Ovary (tissue), 9 donors: ENCODE measurements around the gene DHRS3. TPM values are rescaled to one million over a fixed set of nuclear protein-coding genes. Genes with fewer than 3 reads are reported as not detected.
A peak's percentile ranks its signal among the peaks of the same experiment; 100 is the strongest.

Experiments
- DNase-seq, 5 donors: peaks; one replicate each; pipeline ENCODE4 v3.0.0-alpha.2; 2019 to 2020
- H3K27ac ChIP-seq, 2 donors: fragments of 200-600 bp; one replicate each; pipeline versions ENCODE4 v1.5.1 to v1.8.0; 2019 to 2022
- H3K27me3 ChIP-seq: fragments of 200-600 bp; one replicate; pipeline ENCODE4 v1.8.0; 2022
- H3K36me3 ChIP-seq: fragments of 200-600 bp; sonication (generic); one replicate; pipeline ENCODE4 v1.5.1; 2019
- H3K4me1 ChIP-seq: one replicate; pipeline ENCODE4 v1.8.1; 2013; ENCODE audit warnings: mild to moderate bottlenecking, moderate library complexity; ENCODE audit not compliant: insufficient read depth
- H3K4me3 ChIP-seq: fragments of 200-600 bp; sonication (generic); one replicate; pipeline ENCODE4 v1.5.1; 2017
- H3K9me3 ChIP-seq, 2 donors: fragments of 200-600 bp in 1 of 2; sonication (generic) in 1 of 2; one replicate each; pipeline versions ENCODE4 v1.5.1 to v1.8.1; 2013 to 2019; ENCODE audit warnings: mild to moderate bottlenecking in 1 of 2, moderate library complexity in 1 of 2
- CTCF ChIP-seq, 3 donors: fragments of 450-650 bp in 2 of 3; fragments of 200-600 bp in 1 of 3; IDR thresholded peaks; one replicate each; pipeline versions ENCODE4 v1.5.1 to v1.8.0; 2016 to 2022; ENCODE audit warnings: antibody characterized with exemption in 3 of 3, mild to moderate bottlenecking in 1 of 3
- EP300 ChIP-seq: sonication (generic); formaldehyde crosslinking; IDR thresholded peaks from one replicate; pipeline ENCODE4 v1.6.1; 2017; ENCODE audit warnings: antibody characterized with exemption
- POLR2A ChIP-seq: fragments of 450-650 bp; IDR thresholded peaks from one replicate; pipeline ENCODE4 v1.6.1; 2017; ENCODE audit warnings: antibody characterized with exemption, mild to moderate bottlenecking, moderate library complexity
- WGBS, 3 donors: extraction: QIAGEN DNeasy Blood & Tissue Kit in 1 of 3; methylation state at CpG; one replicate each; pipeline versions ENCODE4 v1.1.5 to v1.1.7; 2013 to 2017; 5-methylcytosine and 5-hydroxymethylcytosine counted together
- intact Hi-C, 4 donors: fragments of 100-400 bp; cut with DNase I; formaldehyde crosslinking; loops; one replicate each; pipeline versions ENCODE4 v1.11.0 to v1.15.1; 2022 to 2023
- polyA plus RNA-seq, 2 donors: library from polyadenylated mRNA; stranded (reverse); fragments of 200-250 nt in 1 of 2; fragments of 350-450 nt in 1 of 2; fragmentation: Illumina TruSeq in 1 of 2; extraction: RNeasy Lipid Tissue Mini Kit (QIAGEN cat#74804) in 1 of 2; gene quantifications; one replicate each; pipeline ENCODE4 v1.2.3, GENCODE V29; 2013 to 2014
- total RNA-seq, 7 donors: library from RNA; depleted of rRNA in 2 of 7; stranded (reverse); fragments of >200 nt in 2 of 7; fragmentation: NEBNext Ultra II Directional in 3 of 7; extraction: Animal tissue kit (Norgen Biotek cat#: 25700) in 3 of 7; gene quantifications; one replicate each; pipeline versions ENCODE4 v1.1.0 to v1.2.4, GENCODE V29; 2016 to 2023
- donor health status: DM: no; HTN: no; CAD: no; lungs with moderate emphysema.
- donor health status: DM: no; HTN: no; CAD: no.
- donor health status: Bipolar disorder and iron deficiency.
- donor health status: DM: yes; HTN: yes; CAD: no.
- donor health status: DM: no; HTN: no; CAD: no.
- donor health status: DM: yes; HTN: yes; CAD: no.

DHRS3 gene
- total and polyA plus RNA-seq, 9 donors, result 25.8 to 92.3 (median 48.3) TPM

- Histone ChIP-seq H3K27me3 (no peaks in the 10 kb centered on the region), H3K36me3 (no peaks in the 10 kb centered on the region), H3K4me1 (peaks cover 10% of the 10 kb centered on the region), H3K9me3 (no peaks in the 10 kb centered on the region), H3K4me3 (no peak overlapping the region), H3K27ac (peak overlapping the region; percentile 70 to 85)
- TF ChIP-seq EP300 (no peak), CTCF (IDR thresholded peaks at IDR 0.05) (no peak), POLR2A (no peak)
- DNase-seq, result peak in 3 of 5 donors; percentile 24 to 38 (median 35)
- intact Hi-C loops, result loop anchor here in 2 of 4 donors (5.0 to 10.0 kb wide), 2 partner anchors 37 to 59 kb away; partner anchors contain the start of gene DHRS3 (in 1 of the 2)
- WGBS, 3 donors, result 83 to 89% (median 87%) methylated on average over 13 of the region's 13 CpGs
These were observed 62.3 kb downstream of the DHRS3 start for GRCh38 chr1:12555411-12556367.

GRCh38 chr1:12554521-12555305, 63.3 kb downstream of the DHRS3 start:
- no peak overlapping the region for H3K27ac ChIP-seq
- WGBS, 3 donors, result 82 to 90% (median 88%) methylated on average over 18 of the region's 18 CpGs
- intact Hi-C loops, result loop anchor here in 2 of 4 donors (5.0 to 10.0 kb wide), 2 partner anchors 38 to 60 kb away; partner anchors contain the start of gene DHRS3 (in 1 of the 2)
- no peak for TF ChIP-seq EP300
- no peak for TF ChIP-seq CTCF (IDR thresholded peaks at IDR 0.05)
- no peak for TF ChIP-seq POLR2A
- no peaks in the 10 kb centered on the region for H3K27me3 ChIP-seq
- no peaks in the 10 kb centered on the region for H3K9me3 ChIP-seq
- H3K4me3 ChIP-seq, result no peak overlapping the region
- peaks cover 13% of the 10 kb centered on the region for H3K4me1 ChIP-seq
- peak in 3 of 5 donors; percentile 20 to 36 (median 30) for DNase-seq
- H3K36me3 ChIP-seq, result no peaks in the 10 kb centered on the region

GRCh38 chr1:12553963-12554362, 64.0 kb downstream of the DHRS3 start:
- no peak for DNase-seq
- TF ChIP-seq POLR2A (no peak), CTCF (IDR thresholded peaks at IDR 0.05) (no peak), EP300 (no peak)
- Histone ChIP-seq H3K9me3 (no peaks in the 10 kb centered on the region), H3K27ac (no peak overlapping the region), H3K36me3 (no peaks in the 10 kb centered on the region), H3K4me3 (no peak overlapping the region), H3K27me3 (no peaks in the 10 kb centered on the region), H3K4me1 (peaks cover 17% of the 10 kb centered on the region)
- WGBS, 3 donors, result 70 to 87% (median 85%) methylated on average over 3 of the region's 3 CpGs
- intact Hi-C loops, result loop anchor here in 1 of 4 donors (10.0 kb wide), 1 partner anchor 61 kb away; the partner anchor contains the start of gene DHRS3
